Measurements from ENCODE around the gene CCDC51. TPM values are rescaled to one million over a fixed set of nuclear protein-coding genes. Genes with fewer than 3 reads are reported as not detected.
A peak's percentile ranks its signal among the peaks of the same experiment; 100 is the strongest.

Gene CCDC51
- polyA plus RNA-seq, 1 of the 3 experiments (the other 2 are of a cell fraction): 24.2 TPM

DNA sequence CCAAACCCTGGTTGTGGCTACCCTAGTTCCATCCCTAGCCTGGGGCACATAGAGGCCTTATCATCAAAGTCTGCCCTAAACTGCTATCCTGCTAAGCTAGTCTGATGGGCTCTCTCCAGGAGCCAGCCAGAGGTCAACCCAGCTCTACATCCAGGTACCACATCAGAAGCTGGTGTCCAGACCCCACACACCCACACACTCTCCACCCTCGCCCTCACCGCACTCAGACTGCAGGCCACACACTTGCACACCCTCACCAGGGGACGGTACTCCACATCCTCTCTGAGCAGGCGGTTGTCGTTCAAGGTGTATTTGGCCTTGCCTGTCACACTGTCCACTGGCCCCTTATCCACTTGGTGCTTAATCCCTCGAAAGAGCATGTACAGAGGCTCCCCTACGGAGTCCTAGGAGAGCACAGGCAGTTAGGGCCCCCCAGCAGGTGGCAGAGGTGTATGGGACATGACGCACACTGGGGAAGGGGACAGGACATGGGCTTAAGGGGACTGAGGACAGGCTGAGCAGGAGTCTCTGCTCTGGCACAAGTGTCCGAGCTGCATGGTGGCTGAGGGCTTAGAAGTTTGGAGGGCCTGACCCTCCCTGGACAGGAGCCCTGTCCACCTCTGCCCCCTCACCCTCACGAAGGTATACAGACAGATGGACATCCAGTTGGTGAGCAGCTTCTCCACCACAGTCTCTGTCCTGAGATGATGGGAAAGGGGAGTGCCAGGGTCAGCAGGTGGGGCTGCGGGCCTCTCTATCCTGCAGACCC, 28.1 kb downstream of the CCDC51 start:
- peak; percentile 17 for DNase-seq
- Histone ChIP-seq H3K36me3 (replicated peaks in 1 of 2; ENCODE audit: control insufficient read depth in 1 of 2, insufficient read depth in 2 of 2, low read length in 1 of 2) (peaks cover 0 to 74% of the 10 kb centered on the region in 2 experiments), H3K27me3 (ENCODE audit: insufficient read depth) (no peaks in the 10 kb centered on the region), H4K20me1 (ENCODE audit: insufficient read depth) (no peaks in the 10 kb centered on the region), H3F3A (replicated peaks; ENCODE audit: insufficient read depth) (no peaks in the 10 kb centered on the region), H3K9me3 (no peaks in the 10 kb centered on the region), H3K4me3 (ENCODE audit: low read depth in 2 of 2, low read length in 1 of 2) (no peak overlapping the region), H3K4me1 (ENCODE audit: control insufficient read depth in 1 of 2, insufficient read depth in 2 of 2, low read depth in 1 of 2, low read length in 1 of 2) (no peaks in the 10 kb centered on the region), H2AFZ (ENCODE audit: low read depth) (no peak overlapping the region), H3K27ac (ENCODE audit: low read depth in 2 of 2, low read length in 1 of 2) (no peak overlapping the region), H3K4me2 (no peak overlapping the region), H3K9ac (no peak overlapping the region), H3K9me2 (no peaks in the 10 kb centered on the region), H3K79me2 (ENCODE audit: insufficient read depth) (no peaks in the 10 kb centered on the region)
- POLR2A ChIA-PET: no interaction called here
- WGBS (ENCODE audit: low lambda C conversion rate): 85% methylated on average over 5 of the region's 11 CpGs
- TF ChIP-seq EP300 (IDR thresholded peaks at IDR 0.05; ENCODE audit: borderline replicate concordance in 1 of 2, low read depth in 1 of 2, low read length in 1 of 2) (no peak), NRF1 (IDR thresholded peaks at IDR 0.05; ENCODE audit: low read depth, low read length) (no peak), FOSL2 (IDR thresholded peaks at IDR 0.05; ENCODE audit: borderline replicate concordance, low read depth) (no peak), MEF2A (IDR thresholded peaks at IDR 0.05; ENCODE audit: borderline replicate concordance, low read depth) (no peak), FOXJ3 (CRISPR knock-in tag; IDR thresholded peaks at IDR 0.05) (no peak), RCOR1 (IDR thresholded peaks at IDR 0.05; ENCODE audit: low read length) (no peak)
- TF ChIP-seq, protein P1, sequence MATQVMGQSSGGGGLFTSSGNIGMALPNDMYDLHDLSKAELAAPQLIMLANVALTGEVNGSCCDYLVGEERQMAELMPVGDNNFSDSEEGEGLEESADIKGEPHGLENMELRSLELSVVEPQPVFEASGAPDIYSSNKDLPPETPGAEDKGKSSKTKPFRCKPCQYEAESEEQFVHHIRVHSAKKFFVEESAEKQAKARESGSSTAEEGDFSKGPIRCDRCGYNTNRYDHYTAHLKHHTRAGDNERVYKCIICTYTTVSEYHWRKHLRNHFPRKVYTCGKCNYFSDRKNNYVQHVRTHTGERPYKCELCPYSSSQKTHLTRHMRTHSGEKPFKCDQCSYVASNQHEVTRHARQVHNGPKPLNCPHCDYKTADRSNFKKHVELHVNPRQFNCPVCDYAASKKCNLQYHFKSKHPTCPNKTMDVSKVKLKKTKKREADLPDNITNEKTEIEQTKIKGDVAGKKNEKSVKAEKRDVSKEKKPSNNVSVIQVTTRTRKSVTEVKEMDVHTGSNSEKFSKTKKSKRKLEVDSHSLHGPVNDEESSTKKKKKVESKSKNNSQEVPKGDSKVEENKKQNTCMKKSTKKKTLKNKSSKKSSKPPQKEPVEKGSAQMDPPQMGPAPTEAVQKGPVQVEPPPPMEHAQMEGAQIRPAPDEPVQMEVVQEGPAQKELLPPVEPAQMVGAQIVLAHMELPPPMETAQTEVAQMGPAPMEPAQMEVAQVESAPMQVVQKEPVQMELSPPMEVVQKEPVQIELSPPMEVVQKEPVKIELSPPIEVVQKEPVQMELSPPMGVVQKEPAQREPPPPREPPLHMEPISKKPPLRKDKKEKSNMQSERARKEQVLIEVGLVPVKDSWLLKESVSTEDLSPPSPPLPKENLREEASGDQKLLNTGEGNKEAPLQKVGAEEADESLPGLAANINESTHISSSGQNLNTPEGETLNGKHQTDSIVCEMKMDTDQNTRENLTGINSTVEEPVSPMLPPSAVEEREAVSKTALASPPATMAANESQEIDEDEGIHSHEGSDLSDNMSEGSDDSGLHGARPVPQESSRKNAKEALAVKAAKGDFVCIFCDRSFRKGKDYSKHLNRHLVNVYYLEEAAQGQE (IDR thresholded peaks at IDR 0.05; ENCODE audit: low read depth, low read length): no peak
- TF ChIP-seq, protein P2, sequence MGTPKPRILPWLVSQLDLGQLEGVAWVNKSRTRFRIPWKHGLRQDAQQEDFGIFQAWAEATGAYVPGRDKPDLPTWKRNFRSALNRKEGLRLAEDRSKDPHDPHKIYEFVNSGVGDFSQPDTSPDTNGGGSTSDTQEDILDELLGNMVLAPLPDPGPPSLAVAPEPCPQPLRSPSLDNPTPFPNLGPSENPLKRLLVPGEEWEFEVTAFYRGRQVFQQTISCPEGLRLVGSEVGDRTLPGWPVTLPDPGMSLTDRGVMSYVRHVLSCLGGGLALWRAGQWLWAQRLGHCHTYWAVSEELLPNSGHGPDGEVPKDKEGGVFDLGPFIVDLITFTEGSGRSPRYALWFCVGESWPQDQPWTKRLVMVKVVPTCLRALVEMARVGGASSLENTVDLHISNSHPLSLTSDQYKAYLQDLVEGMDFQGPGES (IDR thresholded peaks at IDR 0.05; ENCODE audit: low read depth, low read length): no peak
- TF ChIP-seq, protein P3, sequence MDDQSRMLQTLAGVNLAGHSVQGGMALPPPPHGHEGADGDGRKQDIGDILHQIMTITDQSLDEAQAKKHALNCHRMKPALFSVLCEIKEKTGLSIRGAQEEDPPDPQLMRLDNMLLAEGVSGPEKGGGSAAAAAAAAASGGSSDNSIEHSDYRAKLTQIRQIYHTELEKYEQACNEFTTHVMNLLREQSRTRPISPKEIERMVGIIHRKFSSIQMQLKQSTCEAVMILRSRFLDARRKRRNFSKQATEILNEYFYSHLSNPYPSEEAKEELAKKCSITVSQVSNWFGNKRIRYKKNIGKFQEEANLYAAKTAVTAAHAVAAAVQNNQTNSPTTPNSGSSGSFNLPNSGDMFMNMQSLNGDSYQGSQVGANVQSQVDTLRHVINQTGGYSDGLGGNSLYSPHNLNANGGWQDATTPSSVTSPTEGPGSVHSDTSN (IDR thresholded peaks at IDR 0.05): no peak
- CTCF ChIA-PET: interaction anchor here (3.1 to 15.6 kb wide), 2 partner anchors 11 to 20 kb away, joined by 14 to 399 read pairs; partner anchors contain the start of gene PLXNB1
